ENCODE results near the gene NFYC.

DNA sequence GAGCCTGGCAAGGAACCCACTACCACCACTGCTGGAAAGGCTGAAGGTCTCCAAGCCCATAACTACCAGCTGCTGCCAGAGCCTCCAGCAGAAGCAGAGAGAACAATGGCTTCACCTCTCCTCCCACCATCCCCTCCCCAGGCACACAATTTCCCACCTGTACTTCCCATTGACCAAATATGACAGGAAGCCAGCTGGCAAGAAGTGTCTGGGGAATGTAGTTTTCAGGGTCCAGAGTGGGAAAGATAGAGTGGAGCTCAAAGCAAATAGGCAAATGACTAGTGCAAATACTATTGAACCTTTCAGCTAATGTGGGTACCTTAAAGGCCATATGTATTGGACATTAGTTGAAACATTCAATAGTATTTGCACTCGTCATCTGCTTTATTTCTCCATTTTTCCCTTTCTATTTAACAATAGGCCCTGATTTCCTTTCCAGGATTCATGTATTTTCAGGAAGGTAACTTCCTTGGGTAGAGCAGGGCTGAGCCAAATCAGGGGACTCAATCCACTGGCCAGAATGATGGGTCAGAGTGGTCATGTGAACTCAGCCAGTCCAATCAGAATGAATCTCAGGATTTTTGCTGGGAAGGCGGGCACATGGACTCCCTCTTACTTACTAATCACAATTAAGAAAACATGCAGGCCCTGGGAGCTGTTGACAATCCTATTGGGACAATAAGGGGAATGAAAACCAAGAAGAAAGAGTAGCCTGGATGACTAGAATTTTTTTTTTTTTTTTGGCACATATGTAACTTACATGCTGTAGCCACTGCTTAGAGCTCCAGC is 12.1 kb upstream of the NFYC start:
- no peak for TF ChIP-seq EZH2 (IDR thresholded peaks at IDR 0.05)
- no peak for TF ChIP-seq POLR2AphosphoS5 (IDR thresholded peaks at IDR 0.05; ENCODE audit: borderline replicate concordance, low read depth, low read length)
- TF ChIP-seq FOXP2 (optimal IDR thresholded peaks at IDR 0.05; ENCODE audit: control extremely low read depth, extremely low read length, insufficient read depth): no peak
